LNCAP (cell line): ENCODE data around the gene LACRT.

ENCODE experiments used
- CTCF ChIP-seq: fragments of 450-650 bp; IDR thresholded peaks from 2 replicates; pipeline ENCODE4 v1.5.1; 2017; ENCODE audit warnings: mild to moderate bottlenecking

The LACRT gene

GRCh38 chr12:54662026-54662425 is 27.3 kb upstream of the LACRT start:
- no peak for TF ChIP-seq CTCF

GRCh38 chr12:54661048-54661447 is 26.4 kb upstream of the LACRT start:
- no peak for TF ChIP-seq CTCF

- no peak for TF ChIP-seq CTCF
These were observed 25.7 kb upstream of the LACRT start for GRCh38 chr12:54660320-54660962.

- TF ChIP-seq CTCF = peak; percentile 85
These were observed 23.9 kb upstream of the LACRT start for GRCh38 chr12:54658306-54659264.

GRCh38 chr12:54657105-54657607 is 22.5 kb upstream of the LACRT start:
- no peak for TF ChIP-seq CTCF

- TF ChIP-seq CTCF = no peak
These were observed 20.2 kb upstream of the LACRT start for GRCh38 chr12:54654926-54655325.

- TF ChIP-seq CTCF = no peak
These were observed 18.3 kb upstream of the LACRT start for GRCh38 chr12:54653025-54653424.
